ENCODE measurements around the gene CNTFR.

The CNTFR gene

DNA sequence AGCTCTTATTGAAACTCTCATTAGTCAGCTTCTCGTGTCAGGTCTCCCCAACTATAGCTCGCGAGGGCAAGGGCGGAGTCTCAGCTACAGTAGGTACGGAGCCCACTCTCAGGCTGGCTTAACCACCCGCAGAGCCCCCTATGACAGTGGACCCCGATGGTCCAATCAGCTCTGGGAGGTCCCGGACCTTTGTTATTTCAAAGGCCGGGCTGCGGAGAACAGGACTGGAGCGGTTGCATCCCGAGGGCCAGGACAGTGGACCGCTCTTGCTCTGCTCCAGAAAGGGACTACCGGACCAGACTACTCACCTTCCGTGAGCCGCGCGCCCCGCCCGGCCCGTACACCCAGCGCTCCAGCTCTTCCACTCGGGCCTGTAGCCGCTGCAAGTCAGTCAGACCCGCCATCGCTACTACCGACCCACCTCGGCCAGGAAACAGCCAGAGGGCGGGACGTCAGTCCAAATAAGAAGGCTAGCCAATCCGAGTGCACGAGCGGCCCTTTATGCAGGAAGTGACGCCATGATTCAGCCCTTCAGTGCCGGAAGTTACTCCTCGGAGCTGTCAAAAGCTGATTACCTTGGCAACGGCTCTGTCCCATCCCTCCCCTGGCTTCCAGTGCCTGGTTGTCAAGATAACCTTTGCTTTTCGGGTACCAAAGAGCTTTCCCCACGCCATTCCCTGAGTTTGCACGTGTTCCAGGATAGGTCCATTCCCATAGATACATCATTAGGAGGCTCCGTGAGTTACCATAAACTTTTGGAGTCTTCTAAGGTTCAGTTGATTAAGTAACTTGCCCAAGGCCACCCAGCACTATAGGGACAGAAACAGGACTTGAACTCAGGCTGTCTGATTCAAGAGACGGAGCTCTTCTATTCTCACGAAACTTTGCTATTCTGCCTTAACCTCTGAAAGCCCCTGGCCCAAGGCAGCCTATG lies 30.8 kb upstream of the CNTFR start, which contains the start of gene DCTN3:
DCTN3 (minus strand) TSS at position 435 of the 934 bp plus-strand sequence; CDS start at position 404, 31 bp downstream.
- in situ Hi-C loops (cut with MboI; ENCODE audit: low sequenced_read_pairs), result no loop called here

DNA sequence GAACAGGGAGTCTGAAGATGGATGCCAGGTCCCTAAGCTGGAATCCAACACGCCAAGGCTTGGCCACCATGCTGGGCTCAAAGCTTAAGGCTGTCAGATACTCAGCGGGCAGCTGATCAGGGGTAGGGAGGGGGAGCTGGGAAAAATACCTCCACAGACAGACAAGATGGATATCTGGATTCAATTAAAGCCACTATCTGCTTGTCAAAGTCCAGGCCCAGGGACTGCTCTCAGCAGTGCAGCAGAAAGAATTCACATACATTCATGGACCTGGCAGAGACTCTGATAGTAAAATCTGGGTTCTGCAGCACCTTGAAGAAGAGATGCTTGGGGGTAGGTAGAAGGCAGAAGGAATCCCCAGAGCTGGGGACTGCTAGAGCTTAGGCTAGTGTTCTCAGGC lies 25.6 kb upstream of the CNTFR start:
- in situ Hi-C loops (cut with MboI; ENCODE audit: low sequenced_read_pairs), result no loop called here

DNA sequence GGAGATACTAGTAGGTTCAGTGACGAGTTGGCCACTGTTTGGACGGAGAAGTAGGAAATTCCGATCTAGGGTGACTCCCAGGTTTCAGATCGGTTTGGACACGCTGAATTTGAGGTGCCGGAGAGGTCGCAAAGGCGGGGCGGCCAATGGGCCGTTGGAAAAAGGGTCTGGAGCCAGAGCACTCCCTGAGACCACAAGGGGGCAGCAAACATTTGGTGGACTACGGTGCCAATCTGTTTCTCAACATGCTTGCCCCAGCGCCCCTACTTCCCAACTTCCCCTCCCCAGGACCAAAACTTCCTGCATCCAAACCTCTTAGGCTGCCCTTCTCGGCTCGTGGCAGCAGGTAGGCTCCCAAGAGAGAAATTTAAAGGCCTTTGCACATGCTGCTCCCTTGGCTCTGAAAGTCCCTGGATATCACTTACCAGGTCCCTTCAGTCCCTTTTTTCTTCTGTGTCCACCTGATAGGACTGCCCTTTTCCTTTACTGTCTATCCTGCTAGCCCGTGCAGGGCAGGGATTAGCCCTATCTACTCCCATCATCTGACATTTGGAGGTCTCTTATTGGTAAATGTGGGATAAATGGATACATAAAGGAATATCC lies 23.4 kb upstream of the CNTFR start:
- in situ Hi-C loops (cut with MboI; ENCODE audit: low sequenced_read_pairs), result no loop called here

DNA sequence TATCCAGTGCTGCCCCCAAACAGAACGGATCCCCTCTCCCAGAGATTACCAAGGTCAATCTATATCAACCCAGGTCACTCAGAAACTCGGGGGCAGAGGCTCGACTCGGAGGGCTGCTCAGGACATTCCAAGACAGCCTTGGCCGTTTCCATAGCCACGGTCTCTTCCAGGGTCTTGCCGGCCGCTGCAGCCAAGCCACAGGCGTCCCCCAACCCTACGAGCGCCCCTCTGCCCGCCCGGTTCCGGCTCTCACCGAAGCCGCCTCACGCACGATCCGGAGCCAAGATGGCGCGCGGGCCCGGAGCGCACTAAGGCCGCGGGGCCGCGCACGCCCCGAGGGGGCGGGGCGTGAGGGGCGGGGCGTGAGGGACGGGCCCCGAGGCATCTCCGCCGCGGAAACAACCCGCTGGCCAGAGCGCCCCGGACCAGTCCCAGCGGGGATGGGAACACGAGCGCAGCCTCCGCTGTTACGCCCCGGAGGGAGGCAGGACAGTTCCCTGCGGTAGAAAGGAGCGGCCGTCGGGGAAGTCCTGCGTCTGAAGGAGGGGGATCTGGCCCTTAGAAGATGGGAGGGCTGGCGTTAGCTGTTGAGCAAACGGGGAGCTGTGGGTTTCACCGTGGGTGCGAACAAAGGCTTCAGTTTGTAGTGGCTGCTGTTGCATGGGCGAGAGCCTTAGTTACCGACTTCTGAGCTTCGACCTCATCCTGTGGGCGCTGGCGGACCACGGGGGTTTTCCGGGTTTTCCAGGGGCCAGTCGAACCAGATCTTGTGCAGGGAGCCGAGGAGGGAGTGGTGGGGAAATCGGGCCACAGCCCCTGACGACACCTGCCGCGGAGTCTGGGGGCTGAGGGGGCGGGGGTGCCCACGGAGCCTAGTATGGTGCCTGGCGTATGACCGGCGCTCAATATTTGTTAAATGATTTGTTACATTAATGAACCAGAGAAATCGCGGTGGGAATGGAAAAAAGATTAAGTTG lies 22.6 kb upstream of the CNTFR start, which contains the start of gene RPP25L:
RPP25L (minus strand) TSS at position 287 of the 977 bp plus-strand sequence. CDS start 801 bp downstream, outside the sequence.
- in situ Hi-C loops (cut with MboI; ENCODE audit: low sequenced_read_pairs), result no loop called here

DNA sequence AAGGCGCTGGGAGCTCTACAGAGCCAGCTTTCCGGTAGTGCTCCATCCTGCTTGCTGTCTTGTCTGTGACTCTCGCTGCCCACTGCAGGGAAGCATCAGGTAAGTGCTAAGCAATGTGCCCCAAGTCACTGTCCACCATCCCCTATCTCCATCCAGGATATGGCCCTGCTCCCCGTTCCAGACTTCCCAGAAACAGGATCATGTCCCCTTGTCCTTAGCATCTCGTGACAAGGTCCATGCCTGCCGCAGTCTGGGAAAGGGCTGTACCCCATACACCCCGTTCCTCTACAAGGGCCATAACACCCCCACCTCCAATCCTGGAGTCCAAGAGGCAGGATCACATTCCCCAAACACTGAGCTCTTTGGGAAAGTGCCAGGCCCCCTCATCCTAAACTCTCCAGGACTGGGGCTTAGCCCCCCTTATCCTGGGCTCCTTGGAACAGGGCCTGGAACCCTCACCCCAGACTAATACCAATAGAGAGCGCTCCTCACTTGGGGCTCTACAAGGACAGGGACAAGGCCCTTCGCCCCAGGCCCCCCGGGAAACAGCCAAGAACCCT lies 21.8 kb upstream of the CNTFR start:
- in situ Hi-C loops (cut with MboI; ENCODE audit: low sequenced_read_pairs), result no loop called here

DNA sequence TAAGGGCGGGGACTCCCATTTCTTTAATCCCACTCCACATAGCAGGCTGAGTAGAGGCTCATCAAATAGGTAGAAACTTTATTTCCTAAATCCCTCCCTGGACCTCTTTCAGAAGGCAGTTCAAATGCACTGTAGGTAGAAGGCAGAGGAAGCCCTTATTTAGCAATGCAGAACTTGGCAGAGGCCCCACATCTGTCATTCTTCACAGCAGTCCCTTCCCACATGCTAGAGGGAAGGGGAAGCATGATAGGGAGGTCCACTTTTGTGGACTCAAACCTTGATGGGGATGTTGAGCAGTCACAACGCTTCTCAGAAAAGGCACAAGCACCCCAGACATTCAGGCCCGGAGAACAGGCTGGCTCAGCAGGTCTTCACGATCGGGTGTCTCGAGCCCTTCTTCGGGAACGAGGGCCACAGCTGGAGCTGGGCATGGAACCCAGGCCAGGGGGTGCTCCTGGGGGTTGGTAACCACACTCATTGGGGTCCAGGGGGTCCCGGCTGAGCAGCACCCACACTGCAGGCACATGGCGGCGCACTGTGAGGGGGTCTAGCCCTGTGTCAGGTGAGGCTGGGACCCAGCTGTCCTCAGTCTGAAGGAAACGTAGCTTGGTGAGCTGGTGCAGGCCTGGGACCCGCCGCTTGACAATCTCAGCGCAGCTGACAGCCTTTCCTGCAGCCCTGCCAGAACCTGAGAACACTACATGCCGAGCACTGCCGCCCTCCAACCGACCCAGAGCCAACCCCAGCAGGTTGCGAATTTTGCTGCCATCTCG lies 21.1 kb upstream of the CNTFR start:
- in situ Hi-C loops (cut with MboI; ENCODE audit: low sequenced_read_pairs), result no loop called here

DNA sequence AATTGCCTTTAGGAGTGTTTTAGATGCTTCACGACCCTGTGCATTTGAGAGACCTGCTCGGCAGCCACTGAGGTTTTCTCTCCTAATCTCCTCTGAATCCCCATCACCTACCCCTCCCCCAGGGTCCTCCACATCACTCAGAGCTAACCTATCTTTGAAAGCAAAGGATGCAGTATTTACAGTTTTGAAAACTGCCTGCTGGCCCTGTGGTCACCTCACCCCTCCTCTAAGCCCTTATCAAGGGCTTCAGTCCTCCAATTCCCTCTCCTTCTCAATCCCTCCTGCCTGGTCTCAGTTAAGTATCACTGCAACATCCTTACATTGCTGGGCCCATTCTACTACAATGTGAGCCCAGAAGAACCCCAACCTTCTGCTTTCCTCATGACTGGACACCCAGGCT lies 17.8 kb upstream of the CNTFR start:
- in situ Hi-C loops (cut with MboI; ENCODE audit: low sequenced_read_pairs), result no loop called here

DNA sequence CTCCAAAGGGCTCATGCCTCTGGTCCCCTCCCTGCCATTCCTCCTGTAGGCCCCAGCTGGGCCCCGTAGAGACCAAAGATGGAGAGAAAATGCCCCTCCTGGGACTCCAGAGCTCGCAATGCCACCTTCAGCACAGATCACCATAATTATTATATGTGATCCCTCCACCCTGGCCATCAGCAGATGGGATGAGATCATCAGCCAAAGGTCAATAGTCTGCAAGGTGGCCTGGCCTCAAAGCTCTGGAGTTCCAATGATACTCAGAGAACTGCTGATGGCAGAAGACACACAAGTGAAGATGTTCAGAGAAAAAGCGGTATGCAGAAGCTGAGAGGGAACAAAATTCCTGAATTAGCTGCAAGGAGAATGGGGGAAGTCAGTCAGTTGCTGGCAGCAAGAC lies 17.4 kb upstream of the CNTFR start:
- in situ Hi-C loops (cut with MboI; ENCODE audit: low sequenced_read_pairs), result no loop called here

DNA sequence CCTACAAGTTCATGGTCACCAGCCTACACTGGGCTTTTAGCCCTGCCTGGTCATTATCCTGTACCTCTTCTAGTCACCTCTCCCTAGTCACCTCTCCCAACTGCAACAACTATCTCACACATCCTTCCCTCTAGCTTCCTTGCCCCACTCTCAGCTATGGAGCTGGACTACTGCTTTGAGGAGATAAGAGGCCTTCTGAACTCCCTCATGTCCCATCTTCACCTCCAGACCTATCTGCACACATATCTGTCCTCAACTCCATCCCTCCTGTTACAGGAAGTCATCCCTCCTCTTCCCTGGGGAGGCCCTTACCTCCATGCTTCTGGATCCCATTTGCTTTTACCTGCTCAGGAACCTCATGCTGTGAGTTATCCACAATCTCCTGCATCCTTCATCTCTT lies 16.7 kb upstream of the CNTFR start:
- in situ Hi-C loops (cut with MboI; ENCODE audit: low sequenced_read_pairs), result no loop called here

DNA sequence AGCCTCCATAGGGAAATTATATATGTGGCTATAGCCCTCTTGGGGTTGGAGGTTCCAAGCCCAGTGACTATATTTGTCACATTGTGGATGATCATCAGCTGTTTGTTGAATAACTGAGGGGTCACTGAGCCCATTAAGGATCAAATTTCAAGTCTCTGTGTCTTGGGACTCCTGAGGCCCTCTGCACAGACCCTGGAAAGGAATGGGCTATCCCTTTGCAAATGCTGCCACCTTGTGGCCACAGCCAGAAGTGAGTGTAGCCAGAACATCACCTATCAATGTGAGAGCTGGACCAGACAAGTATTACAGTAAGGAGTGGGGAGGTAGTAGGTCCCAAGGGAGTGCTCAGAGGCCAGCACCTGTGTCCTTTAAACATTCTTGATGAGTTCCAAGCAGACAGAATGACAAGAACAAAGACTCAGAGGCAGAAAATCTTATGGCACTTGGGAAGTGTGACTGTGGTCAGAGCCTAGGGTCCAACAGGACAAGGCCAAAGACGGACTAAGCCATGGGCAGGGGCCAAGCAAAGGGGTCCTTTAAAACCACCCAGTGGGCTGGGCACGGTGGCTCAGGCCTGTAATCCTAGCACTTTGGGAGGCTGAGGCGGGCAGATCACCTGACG lies 14.2 kb upstream of the CNTFR start:
- in situ Hi-C loops (cut with MboI; ENCODE audit: low sequenced_read_pairs), result no loop called here

DNA sequence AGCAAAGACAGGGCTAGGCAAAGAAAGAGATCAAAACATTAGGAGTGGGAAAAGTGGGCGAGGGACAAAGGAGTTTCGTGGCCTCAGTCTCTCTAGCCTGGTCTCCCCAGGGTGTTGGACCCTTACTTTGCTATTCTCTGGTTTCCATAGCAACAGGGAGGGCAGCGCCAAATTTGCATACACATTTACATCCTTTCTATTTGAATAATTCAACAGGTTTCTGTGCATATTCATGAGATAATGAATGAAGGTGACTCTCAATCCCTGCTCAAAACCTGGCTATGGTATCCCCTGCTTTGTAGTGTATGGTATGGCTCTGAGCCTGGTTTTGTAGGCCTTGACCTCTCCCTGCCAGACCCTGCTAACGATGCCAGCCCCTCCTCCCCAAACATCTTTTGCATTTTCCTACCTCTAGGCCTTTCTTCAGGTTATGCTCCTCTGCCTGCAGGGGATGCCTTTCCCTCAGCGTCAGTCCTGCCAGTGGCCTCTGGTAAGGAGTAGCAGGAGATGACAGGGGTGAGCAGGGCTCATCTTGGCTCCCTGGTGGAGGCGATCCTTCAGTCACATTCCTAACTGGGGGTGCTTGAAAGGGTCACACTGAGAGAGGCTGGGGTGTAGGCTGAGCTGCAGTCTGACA lies 12.5 kb upstream of the CNTFR start:
- in situ Hi-C loops (cut with MboI; ENCODE audit: low sequenced_read_pairs), result no loop called here

DNA sequence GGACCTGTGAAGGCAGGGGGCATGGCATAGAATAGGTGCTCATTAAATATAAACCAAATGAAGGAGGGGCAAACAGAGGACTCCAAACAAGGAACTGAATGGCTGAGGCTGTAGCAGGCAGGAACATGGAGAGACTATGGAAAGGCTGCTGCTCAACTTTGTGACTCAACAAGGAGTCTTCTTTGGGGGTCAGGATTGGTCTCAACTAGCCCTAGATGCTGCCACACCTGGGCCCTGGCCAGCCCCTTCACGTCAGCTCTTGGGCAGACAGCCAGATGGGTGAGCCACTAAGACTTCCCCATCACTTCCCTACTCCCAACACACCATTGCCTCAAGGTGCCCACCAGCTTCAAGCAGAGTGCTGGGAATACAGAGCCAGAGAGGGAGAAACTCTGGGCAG lies 11.4 kb upstream of the CNTFR start:
- in situ Hi-C loops (cut with MboI; ENCODE audit: low sequenced_read_pairs), result no loop called here

DNA sequence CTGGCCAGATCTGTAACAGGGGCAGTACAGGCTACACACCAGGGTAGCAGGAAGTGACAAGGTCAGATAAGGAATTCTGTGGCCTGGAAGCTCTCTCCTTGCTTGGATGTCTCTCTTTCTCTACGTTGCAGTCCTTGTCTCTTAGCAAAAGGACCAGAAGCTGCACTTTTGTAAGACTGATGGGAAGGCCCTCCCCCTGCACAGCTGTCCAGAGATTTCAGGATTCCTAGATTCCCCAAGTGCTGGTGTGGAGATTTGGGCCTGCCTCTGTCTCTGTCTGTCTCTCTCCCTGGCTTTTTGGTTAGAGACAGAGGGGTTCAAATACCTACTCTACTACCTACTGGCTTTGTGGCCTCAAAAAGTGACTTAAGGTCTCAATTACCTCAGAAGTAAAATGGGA lies 10.0 kb upstream of the CNTFR start:
- in situ Hi-C loops (cut with MboI; ENCODE audit: low sequenced_read_pairs), result no loop called here

DNA sequence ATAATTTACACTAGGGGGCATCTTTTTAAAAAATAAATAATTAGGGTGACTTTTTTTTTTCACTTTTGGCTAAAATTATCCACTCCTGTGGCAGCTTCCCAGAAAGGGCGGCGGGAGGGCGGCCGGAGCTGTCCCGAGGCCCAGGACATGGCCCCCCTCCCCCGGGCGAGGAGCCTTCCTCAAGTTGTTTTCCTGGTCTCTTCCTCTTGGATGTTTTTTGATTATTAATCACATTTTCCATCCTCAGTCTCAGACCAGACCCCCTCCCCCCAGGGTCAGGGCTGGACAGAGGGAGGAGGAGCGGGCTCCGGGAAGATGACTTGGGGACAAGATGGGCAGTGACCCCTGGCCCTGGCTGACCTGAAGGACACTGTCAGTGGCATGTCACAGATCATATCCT lies 4.7 kb upstream of the CNTFR start:
- in situ Hi-C loops (cut with MboI; ENCODE audit: low sequenced_read_pairs), result no loop called here

DNA sequence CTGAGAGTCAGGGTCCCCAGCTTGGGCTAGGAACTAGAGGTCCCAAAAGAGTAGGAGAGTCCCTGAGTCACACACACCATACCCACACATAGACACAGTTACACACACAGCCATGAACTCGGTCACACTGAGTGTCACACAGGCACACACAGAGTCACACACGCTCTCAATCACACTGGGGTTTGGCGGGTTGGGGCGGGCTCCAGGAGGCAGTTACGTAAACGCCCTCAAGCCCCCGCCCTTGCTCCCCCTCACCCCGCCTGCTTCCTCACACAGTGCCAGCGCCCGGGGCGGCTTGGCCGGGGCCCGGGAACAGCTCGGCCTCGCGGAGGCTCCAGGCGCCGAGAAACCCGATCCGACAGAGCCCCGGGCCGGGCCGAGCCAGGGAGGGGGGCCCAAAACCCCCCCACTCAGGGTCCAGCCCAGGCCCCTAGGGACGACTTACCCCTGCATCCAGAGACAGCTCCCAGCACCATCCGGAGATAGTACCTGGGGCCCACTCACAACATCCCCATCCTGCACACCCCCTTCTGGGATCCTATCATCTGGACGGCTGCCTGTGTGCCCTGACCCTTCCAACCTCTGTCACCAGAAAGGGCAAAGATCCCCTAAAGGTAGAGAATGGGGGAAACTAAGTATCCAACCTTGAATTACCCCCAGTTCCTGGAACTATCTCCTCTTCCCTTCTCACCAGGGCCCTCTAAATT lies 3.5 kb upstream of the CNTFR start:
- in situ Hi-C loops (cut with MboI; ENCODE audit: low sequenced_read_pairs), result no loop called here

DNA sequence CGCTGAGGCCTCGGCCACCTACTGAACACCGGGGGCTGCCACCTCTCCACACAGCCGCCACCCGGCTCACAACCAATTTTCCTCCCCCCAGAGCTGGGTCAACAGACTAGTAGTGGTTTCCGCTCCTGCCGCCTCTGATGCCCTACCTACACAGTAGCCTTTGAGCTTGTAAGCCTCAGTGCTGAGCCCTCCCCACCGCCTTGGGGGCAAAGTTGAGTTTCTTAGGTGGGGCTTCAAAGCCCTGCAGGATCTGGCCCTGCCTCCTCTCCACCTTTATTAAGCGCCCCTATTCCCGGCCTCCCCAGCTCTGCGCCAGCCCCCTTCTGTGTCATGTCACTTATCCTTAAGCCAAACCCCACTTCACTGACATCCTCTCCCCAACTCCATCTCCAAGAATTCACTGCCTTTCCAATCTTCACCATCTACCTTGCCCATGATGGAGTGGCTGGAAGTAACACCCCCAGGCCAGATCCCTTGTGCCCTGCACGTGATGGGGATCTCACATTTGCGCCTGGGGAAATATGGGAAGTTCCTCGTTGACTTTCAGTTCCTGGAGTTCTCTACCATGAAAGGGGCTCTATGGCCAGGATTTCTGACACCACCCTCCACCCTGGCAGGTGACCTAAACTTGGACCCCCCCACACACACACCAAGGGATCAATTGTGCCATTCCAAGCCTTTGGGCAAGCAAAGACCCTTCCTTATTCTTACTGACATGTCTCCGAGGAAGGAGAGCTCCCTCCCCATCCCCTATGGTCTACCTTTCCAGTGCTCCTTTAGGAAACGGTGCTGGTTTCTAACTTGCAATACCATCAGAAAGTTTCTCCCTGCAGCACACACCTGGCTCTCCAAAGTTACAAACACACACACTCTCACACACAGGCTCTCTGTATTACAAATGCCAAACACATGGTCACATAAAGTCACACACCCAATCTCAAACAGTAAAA lies 2.7 kb upstream of the CNTFR start:
- in situ Hi-C loops (cut with MboI; ENCODE audit: low sequenced_read_pairs), result no loop called here

DNA sequence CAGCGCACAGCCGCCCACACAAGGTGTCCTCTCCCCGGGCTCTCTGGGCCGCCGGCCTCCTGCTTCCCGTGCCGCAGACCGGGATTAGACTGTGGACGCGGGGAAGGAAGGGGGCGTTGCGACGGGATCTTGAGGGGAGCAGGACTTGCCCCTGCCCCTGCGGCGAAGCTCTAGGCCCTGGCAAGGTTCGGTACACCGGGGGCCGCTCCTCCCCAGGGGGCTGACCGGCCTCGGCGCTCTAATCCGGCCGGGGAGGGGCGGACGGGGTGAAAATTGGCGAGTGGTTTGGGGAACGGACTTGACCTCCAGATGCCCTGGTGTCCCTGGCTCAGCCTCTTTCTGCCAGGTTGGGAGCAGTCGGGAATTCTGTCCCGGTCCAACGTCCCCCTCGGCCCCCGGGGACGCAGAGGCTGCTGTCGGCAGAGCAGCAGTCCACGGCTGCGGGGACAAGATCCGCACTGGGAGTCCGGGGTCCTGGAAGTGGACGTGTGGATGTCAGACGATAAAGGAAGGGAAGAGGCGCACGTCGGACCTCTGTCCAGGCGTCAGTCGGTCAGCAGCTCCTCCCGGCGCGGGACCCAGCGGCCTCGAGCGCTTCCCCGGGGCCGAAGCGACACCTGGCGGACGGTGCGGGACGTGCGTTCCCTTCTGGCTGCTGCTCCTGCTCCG lies 1.9 kb upstream of the CNTFR start:
- in situ Hi-C loops (cut with MboI; ENCODE audit: low sequenced_read_pairs), result no loop called here

All from hTERT RPE-1 (cell line).